Caco-2 (cell line): ENCODE data around the gene USP22. TPM values are rescaled to one million over a fixed set of nuclear protein-coding genes. Genes with fewer than 3 reads are reported as not detected.
A peak's percentile ranks its signal among the peaks of the same experiment; 100 is the strongest.
"Not testable (repeated sequence)": the region's sequence is repeated elsewhere in the genome, so short reads cannot be mapped to it uniquely, and the experiment has no call there.

Source experiments
- BruUV-seq: library from RNA; stranded (reverse); fragments of 400-500 nt; replicated peaks from 2 replicates; lab custom pipeline; 2021; lab: Mats Ljungman, UMichigan
- CTCF ChIA-PET: fragments of 300-600 bp; sonication (Branson Sonifier 250); formaldehyde crosslinking; loops from one replicate; lab custom pipeline; 2022; ENCODE audit warnings: antibody characterized with exemption; lab: Charles Lee
- POLR2A ChIA-PET: fragments of 300-600 bp; sonication (Branson Sonifier 250); formaldehyde crosslinking; loops from one replicate; lab custom pipeline; 2022; ENCODE audit warnings: antibody characterized with exemption; lab: Charles Lee
- DNase-seq, 2 experiments: peaks; one replicate each; pipeline versions ENCODE4 v3.0.0 to v3.0.0-alpha.2; 2020 to 2022
- H3K27me3 ChIP-seq: replicated peaks from 2 replicates; pipeline ENCODE4 v1.6.0; 2011; ENCODE audit warnings: low read length; ENCODE audit not compliant: control insufficient read depth, insufficient read depth
- H3K36me3 ChIP-seq: 2 replicates; pipeline ENCODE4 v1.5.1; 2011; ENCODE audit warnings: low read length; ENCODE audit not compliant: control insufficient read depth, insufficient read depth
- H3K4me1 ChIP-seq: fragments of 250-450 bp; sonication (Bioruptor Pico); 2 replicates; pipeline ENCODE4 v1.5.1; 2020; ENCODE audit warnings: mild to moderate bottlenecking
- H3K4me3 ChIP-seq: 2 replicates; pipeline ENCODE4 v1.5.1; 2011; ENCODE audit warnings: low read depth, mild to moderate bottlenecking, control low read depth, low read length
- H3K9me3 ChIP-seq: fragments of 250-450 bp; sonication (Bioruptor Pico); 2 replicates; pipeline ENCODE4 v1.5.1; 2020; ENCODE audit warnings: mild to moderate bottlenecking, moderate library complexity
- H3K27ac Mint-ChIP-seq: one replicate; pipeline ENCODE4 v1.8.0; 2022; ENCODE audit warnings: mixed read lengths; ENCODE audit not compliant: unreplicated experiment
- H3K27me3 Mint-ChIP-seq: one replicate; pipeline ENCODE4 v1.8.0; 2022; ENCODE audit warnings: mixed read lengths; ENCODE audit not compliant: insufficient read depth, unreplicated experiment
- H3K36me3 Mint-ChIP-seq: one replicate; pipeline ENCODE4 v1.8.0; 2022; ENCODE audit warnings: mild to moderate bottlenecking, mixed read lengths; ENCODE audit not compliant: insufficient read depth, unreplicated experiment
- H3K4me1 Mint-ChIP-seq: one replicate; pipeline ENCODE4 v1.8.0; 2022; ENCODE audit warnings: low read depth, mixed read lengths; ENCODE audit not compliant: unreplicated experiment
- H3K4me3 Mint-ChIP-seq: one replicate; pipeline ENCODE4 v1.8.0; 2022; ENCODE audit warnings: mild to moderate bottlenecking, moderate library complexity, mixed read lengths; ENCODE audit not compliant: unreplicated experiment
- H3K9me3 Mint-ChIP-seq: one replicate; pipeline ENCODE4 v1.8.0; 2022; ENCODE audit warnings: mixed read lengths; ENCODE audit not compliant: unreplicated experiment
- CTCF ChIP-seq, 2 experiments: fragments of 200-600 bp in 1 of 2; IDR thresholded peaks; 1 replicate in 1 of 2; 2 replicates in 1 of 2; pipeline versions ENCODE4 v1.5.1 to v1.8.0; 2011 to 2022; ENCODE audit warnings: antibody characterized with exemption in 1 of 2, control low read depth in 1 of 2, inconsistent platforms in 1 of 2, low read depth in 1 of 2, low read length in 1 of 2, mild to moderate bottlenecking in 1 of 2, moderate library complexity in 1 of 2; ENCODE audit not compliant: insufficient read depth in 1 of 2, severe bottlenecking in 1 of 2, unreplicated experiment in 1 of 2
- intact Hi-C: fragments of 100-400 bp; cut with micrococcal nuclease; formaldehyde crosslinking; loops from one replicate; pipeline ENCODE4 v1.10.0; 2022; ENCODE audit not compliant: unreplicated experiment
- total RNA-seq: library from RNA; stranded (reverse); gene quantifications from 2 replicates; pipeline ENCODE4 v1.2.3, GENCODE V29; 2022

The USP22 gene
- total RNA-seq, 1 experiment from 2014 or later: 267 TPM

- no peak overlapping the region for H3K27ac Mint-ChIP-seq
- H3K27me3 Mint-ChIP-seq: no peaks in the 10 kb centered on the region
- no peaks in the 10 kb centered on the region for H3K9me3 Mint-ChIP-seq
- peaks cover 7% of the 10 kb centered on the region for H3K4me1 Mint-ChIP-seq
- Histone ChIP-seq H3K4me1 (peaks cover 15% of the 10 kb centered on the region), H3K27me3 (no peaks in the 10 kb centered on the region), H3K9me3 (peaks cover 4% of the 10 kb centered on the region), H3K36me3 (no peaks in the 10 kb centered on the region), H3K4me3 (no peak overlapping the region)
- no TSS peak for BruUV-seq
- no peak for TF ChIP-seq CTCF (IDR thresholded peaks at IDR 0.05; ENCODE audit: insufficient read depth in 1 of 2, low read depth in 1 of 2, low read length in 1 of 2, severe bottlenecking in 1 of 2, unreplicated experiment in 1 of 2)
- intact Hi-C loops: no loop called here
- ChIA-PET POLR2A (no interaction called here), CTCF (no interaction called here)
- no peaks in the 10 kb centered on the region for H3K36me3 Mint-ChIP-seq
- no peak for DNase-seq
- H3K4me3 Mint-ChIP-seq: no peak overlapping the region
These were observed 60.0 kb downstream of the USP22 start for GRCh38 chr17:20982589-20983358.

- Histone ChIP-seq H3K27me3 (no peaks in the 10 kb centered on the region), H3K4me3 (no peak overlapping the region), H3K36me3 (no peaks in the 10 kb centered on the region), H3K4me1 (peaks cover 16% of the 10 kb centered on the region), H3K9me3 (peaks cover 4% of the 10 kb centered on the region)
- TF ChIP-seq CTCF (IDR thresholded peaks at IDR 0.05; ENCODE audit: insufficient read depth in 1 of 2, low read depth in 1 of 2, low read length in 1 of 2, severe bottlenecking in 1 of 2, unreplicated experiment in 1 of 2): no peak
- no peak for DNase-seq
- no peak overlapping the region for H3K27ac Mint-ChIP-seq
- no peaks in the 10 kb centered on the region for H3K9me3 Mint-ChIP-seq
- CTCF ChIA-PET: no interaction called here
- intact Hi-C loops: no loop called here
- H3K27me3 Mint-ChIP-seq: no peaks in the 10 kb centered on the region
- no peak overlapping the region for H3K4me3 Mint-ChIP-seq
- no peaks in the 10 kb centered on the region for H3K36me3 Mint-ChIP-seq
- no TSS peak for BruUV-seq
- POLR2A ChIA-PET: no interaction called here
- H3K4me1 Mint-ChIP-seq: peaks cover 12% of the 10 kb centered on the region
These were observed 61.5 kb downstream of the USP22 start for GRCh38 chr17:20981046-20981920.

DNA sequence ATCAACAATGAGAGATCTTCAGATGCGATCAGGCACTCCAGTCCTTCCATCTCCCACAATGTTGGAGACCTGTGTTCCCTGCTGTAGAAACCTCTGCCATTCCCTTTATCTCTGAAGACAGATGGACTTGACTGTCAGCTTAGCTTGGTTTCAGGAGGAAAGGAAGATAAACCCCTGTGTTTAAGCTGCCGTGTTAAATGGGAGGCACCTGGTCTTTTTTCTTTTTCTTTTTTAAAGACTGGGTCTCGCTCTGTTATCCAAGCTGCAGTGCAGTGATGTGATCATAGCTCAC is 63.1 kb downstream of the USP22 start:
- CTCF ChIA-PET: no interaction called here
- intact Hi-C loops: no loop called here
- no peaks in the 10 kb centered on the region for H3K27me3 ChIP-seq

GRCh38 chr17:20979007-20979791 is 63.6 kb downstream of the USP22 start:
- H3K36me3 Mint-ChIP-seq, DNase-seq, intact Hi-C loops, H3K36me3 ChIP-seq, H3K9me3 Mint-ChIP-seq, H3K4me3 Mint-ChIP-seq, H3K27me3 Mint-ChIP-seq, BruUV-seq, H3K9me3 ChIP-seq, H3K4me3 ChIP-seq, POLR2A ChIA-PET, H3K27me3 ChIP-seq: not testable (repeated sequence)
- H3K4me1 ChIP-seq: peaks cover 16% of the 10 kb centered on the region
- CTCF ChIA-PET: interaction anchor here (0.6 kb wide), 1 partner anchor 35 kb away, joined by 3 read pairs; no protein-coding TSS in a partner anchor
- peaks cover 18% of the 10 kb centered on the region for H3K4me1 Mint-ChIP-seq
- peak overlapping the region; percentile 30 for H3K27ac Mint-ChIP-seq

More for the DNA sequence above, 63.1 kb downstream of the USP22 start:
- H3K9me3 ChIP-seq: peaks cover 4% of the 10 kb centered on the region
- BruUV-seq: no TSS peak
- H3K4me1 ChIP-seq: peaks cover 16% of the 10 kb centered on the region
- Mint-ChIP-seq H3K27me3 (no peaks in the 10 kb centered on the region), H3K9me3 (no peaks in the 10 kb centered on the region), H3K27ac (peak overlapping the region; percentile 30), H3K4me1 (peaks cover 18% of the 10 kb centered on the region), H3K36me3 (no peaks in the 10 kb centered on the region), H3K4me3 (no peak overlapping the region)
- POLR2A ChIA-PET: no interaction called here
- TF ChIP-seq CTCF (IDR thresholded peaks at IDR 0.05; ENCODE audit: insufficient read depth in 1 of 2, low read depth in 1 of 2, low read length in 1 of 2, severe bottlenecking in 1 of 2, unreplicated experiment in 1 of 2): no peak
- no peaks in the 10 kb centered on the region for H3K36me3 ChIP-seq
- no peak for DNase-seq
- no peak overlapping the region for H3K4me3 ChIP-seq
